ENCODE results near the gene CNKSR2.

The CNKSR2 gene

GRCh38 chrX:21374163-21374993 lies at the start of gene CNKSR2:
CNKSR2 (plus strand) TSS chrX:21374418; CDS start chrX:21374898, 480 bp downstream.
- no peak for FAIRE-seq
- DNase-seq (ENCODE audit: low spot score) = no peak

GRCh38 chrX:21354725-21355124 lies 19.5 kb upstream of the CNKSR2 start:
- DNase-seq (ENCODE audit: low spot score) (no peak), FAIRE-seq (no peak)

- DNase-seq (ENCODE audit: low spot score) = no peak
- no peak for FAIRE-seq
Measured at GRCh38 chrX:21355831-21356230, 18.4 kb upstream of the CNKSR2 start.

GRCh38 chrX:21369613-21370012 lies 4.6 kb upstream of the CNKSR2 start:
- DNase-seq (ENCODE audit: low spot score) (no peak), FAIRE-seq (no peak)

- no peak for FAIRE-seq
Measured at GRCh38 chrX:21373001-21373400, 1.2 kb upstream of the CNKSR2 start.

GRCh38 chrX:21373637-21374162 lies 518 bp upstream of the CNKSR2 start:
- FAIRE-seq (no peak), DNase-seq (ENCODE audit: low spot score) (no peak)

More at GRCh38 chrX:21373001-21373400, 1.2 kb upstream of the CNKSR2 start:
- no peak for DNase-seq (ENCODE audit: low spot score)

GRCh38 chrX:21374994-21375707 lies 933 bp downstream of the CNKSR2 start:
- no peak for FAIRE-seq

GRCh38 chrX:21375708-21376009 lies 1.4 kb downstream of the CNKSR2 start:
- no peak for FAIRE-seq
- no peak for DNase-seq (ENCODE audit: low spot score)

More at GRCh38 chrX:21374994-21375707, 933 bp downstream of the CNKSR2 start:
- DNase-seq (ENCODE audit: low spot score) = no peak

- FAIRE-seq = no peak
- no peak for DNase-seq (ENCODE audit: low spot score)
Measured at GRCh38 chrX:21376636-21377035, 2.4 kb downstream of the CNKSR2 start.

GRCh38 chrX:21379991-21380390 lies 5.8 kb downstream of the CNKSR2 start:
- FAIRE-seq (no peak), DNase-seq (ENCODE audit: low spot score) (no peak)

- FAIRE-seq (no peak), DNase-seq (ENCODE audit: low spot score) (no peak)
Measured at GRCh38 chrX:21382715-21383114, 8.5 kb downstream of the CNKSR2 start.

- DNase-seq (ENCODE audit: low spot score) (no peak), FAIRE-seq (no peak)
Measured at GRCh38 chrX:21383546-21383945, 9.3 kb downstream of the CNKSR2 start.

GRCh38 chrX:21384178-21384577 lies 10.0 kb downstream of the CNKSR2 start:
- FAIRE-seq (no peak), DNase-seq (ENCODE audit: low spot score) (no peak)

- FAIRE-seq (no peak), DNase-seq (ENCODE audit: low spot score) (no peak)
Measured at GRCh38 chrX:21394792-21395191, 20.6 kb downstream of the CNKSR2 start.

- FAIRE-seq = peak; percentile 52
- peak; percentile 5 for DNase-seq (ENCODE audit: low spot score)
Measured at GRCh38 chrX:21398426-21398825, 24.2 kb downstream of the CNKSR2 start.

GRCh38 chrX:21400408-21401121 lies 26.3 kb downstream of the CNKSR2 start:
- FAIRE-seq (no peak), DNase-seq (ENCODE audit: low spot score) (no peak)

- FAIRE-seq (no peak), DNase-seq (ENCODE audit: low spot score) (no peak)
Measured at GRCh38 chrX:21408307-21408706, 34.1 kb downstream of the CNKSR2 start.

GRCh38 chrX:21408788-21409187 lies 34.6 kb downstream of the CNKSR2 start:
- no peak for FAIRE-seq

GRCh38 chrX:21412029-21412428 lies 37.8 kb downstream of the CNKSR2 start:
- FAIRE-seq = no peak
- no peak for DNase-seq (ENCODE audit: low spot score)

More at GRCh38 chrX:21408788-21409187, 34.6 kb downstream of the CNKSR2 start:
- DNase-seq (ENCODE audit: low spot score) = no peak

- FAIRE-seq = no peak
- no peak for DNase-seq (ENCODE audit: low spot score)
Measured at GRCh38 chrX:21412883-21413282, 38.7 kb downstream of the CNKSR2 start.

- FAIRE-seq (no peak), DNase-seq (ENCODE audit: low spot score) (no peak)
Measured at GRCh38 chrX:21427086-21427485, 52.9 kb downstream of the CNKSR2 start.

- DNase-seq (ENCODE audit: low spot score) (no peak), FAIRE-seq (no peak)
Measured at GRCh38 chrX:21437036-21437435, 62.8 kb downstream of the CNKSR2 start.

All from RCC 7860 (cell line).